GM21367 (cell line): ENCODE data around the gene BBIP1.
A peak's percentile ranks its signal among the peaks of the same experiment; 100 is the strongest.

Source experiments
- ATAC-seq: cut with Tn5 transposase; IDR thresholded peaks from one replicate; pipeline ENCODE4 v1.9.1; 2021; ENCODE audit not compliant: unreplicated experiment

BBIP1 gene

DNA sequence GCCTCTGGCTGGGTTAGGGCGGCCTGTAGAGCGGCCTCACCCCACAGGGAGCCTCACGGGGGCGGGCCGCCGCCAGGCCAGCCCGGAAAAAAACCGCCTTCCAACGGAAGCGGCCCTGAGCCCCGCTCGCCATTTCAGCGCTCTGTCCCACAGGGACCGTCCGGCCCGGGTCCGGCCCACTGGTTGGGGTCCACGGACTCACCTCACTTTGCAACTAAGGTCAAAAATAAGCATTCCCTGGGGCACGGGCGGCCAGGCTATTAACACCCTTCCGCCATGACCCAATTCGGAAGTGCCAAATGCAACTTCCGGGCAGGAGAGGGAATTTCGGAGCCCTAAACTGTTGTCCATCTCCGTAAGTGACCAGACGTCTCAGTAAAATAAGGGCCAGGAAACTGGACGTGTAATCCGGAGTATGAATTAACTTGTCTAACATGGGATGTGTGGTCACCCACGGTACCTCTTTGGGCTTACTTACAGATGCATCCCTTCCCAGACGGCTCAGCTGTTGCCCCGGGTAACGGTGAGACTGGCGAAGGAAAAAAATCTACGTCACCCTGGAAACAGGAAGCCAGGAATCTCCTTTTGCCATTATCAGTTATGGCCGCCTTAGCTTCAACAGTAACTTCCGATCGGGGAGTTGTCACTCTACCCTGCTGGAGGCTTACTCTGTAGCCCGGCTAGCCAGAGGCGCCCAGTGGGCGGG is at the start of gene BBIP1:
BBIP1 (minus strand) TSS at position 538 of the 706 bp plus-strand sequence. CDS start 1,023 bp downstream, outside the sequence.
- peak; percentile 77 for ATAC-seq

DNA sequence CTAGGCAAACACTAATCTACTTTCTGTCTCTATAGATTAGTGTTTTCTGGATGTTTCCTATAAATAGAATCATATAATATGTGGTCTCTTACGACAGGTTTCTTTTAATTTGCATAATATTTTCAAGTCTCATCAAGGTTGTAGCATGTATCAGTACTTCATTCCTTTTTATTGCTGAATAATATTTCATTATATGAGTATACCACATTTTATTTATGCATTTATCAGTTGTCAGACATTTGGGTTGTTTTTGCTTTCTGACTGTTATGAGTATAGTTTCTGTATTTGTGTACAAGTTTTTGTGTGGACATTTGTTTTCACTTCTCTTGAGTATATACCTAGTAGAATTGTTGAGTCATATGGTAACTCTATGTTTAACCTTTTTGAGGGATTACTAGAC is 48.7 kb upstream of the BBIP1 start:
- no peak for ATAC-seq

DNA sequence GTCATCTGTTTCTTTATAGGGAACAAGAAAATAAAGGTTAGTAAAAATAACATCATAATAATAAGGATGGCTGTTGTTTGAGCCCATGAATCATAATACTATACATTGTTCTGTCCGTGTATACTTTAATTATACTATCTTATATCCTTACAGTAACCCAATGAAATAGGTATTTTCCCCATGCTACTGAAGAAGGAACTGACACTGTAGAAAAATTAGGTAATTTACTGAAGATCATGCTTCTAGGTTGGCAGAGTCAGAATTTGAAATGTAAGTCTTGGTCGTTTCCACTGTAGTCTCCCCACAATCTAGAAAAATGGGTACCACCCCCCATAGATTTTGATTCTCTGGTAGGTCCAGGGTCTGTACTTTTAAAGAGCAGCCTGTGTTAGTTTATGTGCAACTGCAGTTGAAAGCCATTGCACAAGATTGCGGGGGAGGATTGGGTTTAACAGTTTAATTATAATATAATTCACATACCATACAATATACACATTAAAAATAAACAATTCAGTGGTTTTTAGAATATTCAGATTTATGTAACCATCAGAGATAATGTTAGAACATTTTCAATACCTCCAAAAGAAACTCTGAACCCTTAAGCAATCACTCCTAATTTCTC is 48.1 kb upstream of the BBIP1 start:
- no peak for ATAC-seq

- ATAC-seq: no peak
These were observed 47.2 kb upstream of the BBIP1 start for GRCh38 chr10:110966146-110966545.

- ATAC-seq: no peak
These were observed 46.2 kb upstream of the BBIP1 start for GRCh38 chr10:110965216-110965615.

GRCh38 chr10:110964681-110965080 is 45.7 kb upstream of the BBIP1 start:
- ATAC-seq: no peak

- ATAC-seq: no peak
These were observed 44.2 kb upstream of the BBIP1 start for GRCh38 chr10:110963162-110963561.

DNA sequence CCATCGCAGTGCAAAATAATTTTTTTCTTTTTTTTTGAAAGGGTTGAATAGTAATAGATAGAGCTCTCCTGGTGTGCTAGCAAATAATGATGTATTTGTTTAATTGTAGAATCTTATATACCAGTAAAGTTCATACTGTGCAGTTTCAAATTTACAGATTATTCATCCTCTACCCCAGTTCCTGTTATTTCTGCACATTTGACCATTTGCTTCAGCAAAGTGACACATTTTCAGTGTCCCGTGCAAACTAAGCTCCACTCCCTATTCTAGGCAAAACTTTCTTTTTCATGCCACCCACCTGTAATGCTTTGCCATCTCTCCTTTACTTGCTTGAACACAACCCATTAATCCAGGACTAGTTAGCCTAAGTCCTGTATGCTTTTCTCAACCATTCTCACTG is 43.5 kb upstream of the BBIP1 start:
- no peak for ATAC-seq

DNA sequence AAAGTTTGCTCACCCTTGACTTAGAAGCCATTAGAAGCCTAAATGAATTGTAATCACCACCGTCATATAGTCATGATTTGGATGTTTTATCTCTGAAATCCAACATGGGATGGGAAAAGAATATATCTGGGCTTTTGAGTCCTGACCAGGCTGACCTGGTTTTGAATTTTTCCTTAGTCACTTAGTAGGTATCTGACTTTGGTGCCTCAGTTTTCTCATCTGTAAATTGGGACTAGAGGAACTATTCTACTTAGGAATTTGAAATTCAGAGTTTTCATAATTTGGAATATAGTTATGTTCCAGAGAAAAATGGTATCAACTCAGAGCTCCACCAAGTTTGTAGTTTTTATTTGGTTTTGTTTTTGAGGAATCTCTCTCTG is 41.3 kb upstream of the BBIP1 start:
- no peak for ATAC-seq

DNA sequence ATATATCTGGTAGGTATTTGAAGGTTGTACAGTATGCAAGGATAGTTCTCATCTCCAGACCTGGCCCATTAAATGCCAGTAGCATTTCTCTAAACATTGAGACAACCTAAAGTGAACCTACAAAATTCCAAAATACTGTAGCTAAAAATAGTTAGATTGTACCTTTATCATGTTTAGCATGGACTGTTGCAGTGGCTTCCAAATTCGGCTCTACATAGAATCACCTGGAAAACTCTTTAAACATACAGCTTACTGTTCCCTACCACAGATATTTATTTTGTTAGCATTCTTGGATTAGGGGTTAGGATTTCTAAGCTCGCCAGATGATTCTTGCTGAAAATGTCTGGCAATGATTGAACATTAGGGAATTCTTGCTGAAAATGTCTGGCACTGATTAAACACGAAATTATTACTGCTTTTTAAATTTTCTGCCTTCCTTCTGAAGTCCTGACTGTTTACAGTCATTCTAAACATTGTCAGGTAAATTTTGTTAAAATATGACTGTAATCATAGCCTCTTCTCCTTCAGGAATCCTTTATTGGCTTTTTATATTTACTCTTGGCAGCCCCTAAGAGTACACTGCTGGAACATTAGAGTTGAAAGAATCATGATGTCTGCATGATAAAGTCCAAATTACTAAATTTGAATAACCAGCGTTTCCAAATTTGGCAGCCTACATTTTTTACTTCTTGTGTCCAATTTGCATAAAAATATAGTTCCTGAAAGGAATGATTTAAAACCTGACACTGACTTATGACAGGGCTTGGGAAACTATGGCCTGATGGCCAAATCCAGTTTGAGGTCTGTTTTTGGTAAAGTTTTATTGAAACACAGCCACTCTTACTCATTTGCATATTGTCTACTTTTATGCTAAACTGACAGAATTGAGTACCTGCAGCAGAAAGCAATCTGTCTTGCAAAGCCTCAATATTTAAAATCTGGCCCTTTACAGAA is 40.7 kb upstream of the BBIP1 start:
- ATAC-seq: no peak

GRCh38 chr10:110957606-110958005 is 38.6 kb upstream of the BBIP1 start:
- ATAC-seq: no peak

GRCh38 chr10:110951381-110951780 is 32.4 kb upstream of the BBIP1 start:
- ATAC-seq: no peak

- no peak for ATAC-seq
These were observed 28.1 kb upstream of the BBIP1 start for GRCh38 chr10:110947061-110947595.

- ATAC-seq: no peak
These were observed 27.5 kb upstream of the BBIP1 start for GRCh38 chr10:110946496-110946895.

- no peak for ATAC-seq
These were observed 25.9 kb upstream of the BBIP1 start for GRCh38 chr10:110944792-110945396.

DNA sequence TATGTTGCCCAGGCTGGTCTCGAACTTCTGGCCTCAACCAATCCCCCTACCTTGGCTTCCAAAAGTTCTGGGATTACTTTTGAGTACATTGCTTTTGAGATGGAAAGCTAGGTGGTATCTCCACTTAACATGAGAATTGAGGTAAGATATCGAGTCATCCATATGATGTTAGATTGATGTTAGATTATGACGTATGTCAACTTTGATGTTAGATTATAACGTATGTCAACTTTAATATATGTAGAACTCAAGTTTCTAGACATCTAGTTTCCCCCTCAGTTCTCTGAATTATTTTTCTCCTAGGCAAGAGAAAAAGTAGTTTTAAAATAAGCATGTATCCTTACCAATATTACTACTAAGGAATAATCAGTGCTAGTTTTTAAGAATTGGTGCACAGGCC is 20.4 kb upstream of the BBIP1 start:
- no peak for ATAC-seq

DNA sequence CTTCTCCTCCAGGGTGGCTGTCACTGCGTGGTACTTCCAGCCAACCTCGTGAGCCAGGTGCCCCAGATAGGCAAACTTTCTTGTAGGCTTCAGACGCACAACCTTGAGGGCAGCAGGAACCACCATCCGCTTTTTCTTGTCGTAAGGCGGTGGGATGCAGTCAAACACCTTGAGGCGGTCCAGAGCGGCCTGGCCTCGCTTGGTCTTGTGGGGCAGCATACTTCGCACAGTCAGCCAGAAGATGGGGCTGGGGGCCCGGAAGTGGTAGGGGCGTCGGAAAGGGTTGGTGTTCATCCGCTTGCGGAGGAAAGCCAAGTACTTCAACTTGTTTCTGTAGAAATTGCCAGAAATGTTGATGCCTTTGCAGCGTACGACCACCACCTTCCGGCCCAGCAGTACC is 17.8 kb upstream of the BBIP1 start:
- ATAC-seq: no peak

- ATAC-seq: no peak
These were observed 13.7 kb upstream of the BBIP1 start for GRCh38 chr10:110932505-110933180.

DNA sequence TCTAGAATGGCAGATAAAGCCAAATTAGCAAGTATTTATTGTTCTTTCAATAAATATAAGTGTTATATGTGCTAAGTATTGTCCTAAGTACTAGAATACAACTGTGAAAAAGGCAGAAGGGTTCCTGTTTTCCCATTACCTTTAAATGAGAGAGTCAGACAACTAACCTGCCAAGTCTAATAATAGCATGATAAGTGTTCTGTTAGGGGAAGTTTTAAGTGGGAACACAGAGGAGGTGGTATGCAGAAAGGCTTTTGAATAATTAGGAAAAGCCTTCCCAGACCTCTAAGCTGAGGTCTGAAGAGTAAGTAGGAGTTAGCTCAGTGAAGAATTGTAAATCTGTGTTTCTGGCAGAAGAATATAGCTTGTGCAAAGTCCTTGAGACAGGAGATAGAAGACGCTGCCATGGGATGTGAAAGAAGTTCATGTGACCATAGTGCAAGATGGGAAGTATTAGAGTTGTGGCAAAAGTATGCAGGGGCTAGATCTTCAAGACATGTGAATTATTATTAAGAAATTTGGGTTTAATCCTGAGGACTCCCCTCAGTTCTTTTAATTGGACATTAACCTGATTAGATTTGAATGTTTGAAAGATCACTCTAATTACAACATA is 12.9 kb upstream of the BBIP1 start:
- no peak for ATAC-seq

DNA sequence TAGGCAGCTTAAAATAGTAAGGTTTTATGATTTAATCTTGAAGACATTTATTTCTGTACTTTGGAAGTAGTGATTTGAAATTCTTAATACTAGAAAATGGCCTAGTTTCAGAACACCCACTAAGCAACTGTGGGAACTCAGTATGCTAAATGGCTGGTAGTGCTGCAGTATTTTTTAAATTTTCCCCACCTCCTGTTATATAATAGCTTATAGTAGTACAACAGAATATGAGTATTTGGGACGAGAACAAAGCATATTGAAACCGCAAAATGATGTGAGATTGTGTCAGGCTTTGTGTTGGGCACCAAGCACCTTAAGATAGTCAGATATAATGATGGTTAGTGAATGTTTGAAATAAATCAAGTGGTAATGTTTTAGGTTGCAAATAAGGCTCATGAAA is 8.5 kb upstream of the BBIP1 start:
- no peak for ATAC-seq
